Activated CD8-positive, alpha-beta T cell treated with anti-CD3 and anti-CD28 coated beads for 36 hours (primary cell): Measurements from ENCODE around the gene RBMS2. TPM values are rescaled to one million over a fixed set of nuclear protein-coding genes. Genes with fewer than 3 reads are reported as not detected.

Source experiments
- ATAC-seq: fragments of 200-7000 bp; cut with Tn5 transposase; one replicate; pipeline ENCODE4 v1.10.0; 2021; ENCODE audit warnings: mild to moderate bottlenecking, moderate library complexity
- CTCF ChIA-PET: fragments of 350-600 bp; sonication (Branson Sonifier 250); formaldehyde crosslinking; loops from one replicate; lab custom pipeline; 2021; ENCODE audit warnings: antibody characterized with exemption; lab: Charles Lee
- POLR2A ChIA-PET: fragments of 350-600 bp; sonication (Branson Sonifier 250); formaldehyde crosslinking; loops from one replicate; lab custom pipeline; 2021; ENCODE audit warnings: antibody characterized with exemption; lab: Charles Lee
- DNase-seq: peaks from one replicate; pipeline ENCODE4 v3.0.0-alpha.2; 2020
- H3K27ac Mint-ChIP-seq: one replicate; pipeline ENCODE4 v1.8.0; 2021; ENCODE audit warnings: mild to moderate bottlenecking, mixed read lengths
- H3K27me3 Mint-ChIP-seq: one replicate; pipeline ENCODE4 v1.8.0; 2021; ENCODE audit warnings: mixed read lengths
- H3K36me3 Mint-ChIP-seq: one replicate; pipeline ENCODE4 v1.8.0; 2021; ENCODE audit warnings: low read depth, mixed read lengths
- H3K4me1 Mint-ChIP-seq: one replicate; pipeline ENCODE4 v1.8.0; 2021; ENCODE audit warnings: low read depth, mixed read lengths
- H3K4me3 Mint-ChIP-seq: one replicate; pipeline ENCODE4 v1.8.0; 2021; ENCODE audit warnings: mild to moderate bottlenecking, moderate library complexity, mixed read lengths
- H3K9me3 Mint-ChIP-seq: one replicate; pipeline ENCODE4 v1.8.0; 2021; ENCODE audit warnings: mixed read lengths
- intact Hi-C: fragments of 100-400 bp; cut with micrococcal nuclease; formaldehyde crosslinking; loops from one replicate; pipeline ENCODE4 v1.10.0; 2022
- total RNA-seq, 2 experiments: library from RNA; stranded (reverse); gene quantifications; one replicate each; pipeline ENCODE4 v1.2.3, GENCODE V29; 2021
- TF ChIP-seq, protein P1 (sequence below): fragments of 200-600 bp; IDR thresholded peaks from one replicate; pipeline ENCODE4 v1.8.0; 2022; ENCODE audit warnings: antibody characterized with exemption, mild to moderate bottlenecking

Gene RBMS2
- total RNA-seq, 2 experiments from 2014 or later = 2.8 to 3.1 TPM

DNA sequence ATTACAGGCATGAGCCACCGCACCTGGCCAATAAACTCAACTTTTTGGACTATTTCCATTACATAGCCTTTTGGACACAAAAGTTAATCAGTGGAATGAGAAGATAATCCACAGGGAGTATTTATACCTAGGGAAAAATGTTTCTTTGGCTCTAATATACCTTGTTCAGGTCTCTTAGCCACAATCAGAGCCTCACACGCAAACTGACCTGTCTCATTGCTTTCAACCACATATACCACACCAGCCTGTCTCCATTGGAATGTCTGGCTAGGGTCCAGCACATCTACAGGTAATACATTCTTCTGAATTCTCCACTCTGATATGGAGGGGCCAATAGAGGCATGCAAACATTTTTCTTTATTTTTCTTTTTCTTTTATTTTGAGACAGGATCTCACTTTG, 3.8 kb upstream of the RBMS2 start:
- ATAC-seq (no peak), DNase-seq (no peak)
- H3K4me1 Mint-ChIP-seq = peaks cover 32% of the 10 kb centered on the region
- peaks cover 1% of the 10 kb centered on the region for H3K27me3 Mint-ChIP-seq
- ChIA-PET POLR2A (no interaction called here), CTCF (interaction anchor here (0.7 to 6.6 kb wide), 4 partner anchors 56 to 78 kb away, joined by 3 to 95 read pairs (median 38); no protein-coding TSS in a partner anchor)
- TF ChIP-seq, protein P1, sequence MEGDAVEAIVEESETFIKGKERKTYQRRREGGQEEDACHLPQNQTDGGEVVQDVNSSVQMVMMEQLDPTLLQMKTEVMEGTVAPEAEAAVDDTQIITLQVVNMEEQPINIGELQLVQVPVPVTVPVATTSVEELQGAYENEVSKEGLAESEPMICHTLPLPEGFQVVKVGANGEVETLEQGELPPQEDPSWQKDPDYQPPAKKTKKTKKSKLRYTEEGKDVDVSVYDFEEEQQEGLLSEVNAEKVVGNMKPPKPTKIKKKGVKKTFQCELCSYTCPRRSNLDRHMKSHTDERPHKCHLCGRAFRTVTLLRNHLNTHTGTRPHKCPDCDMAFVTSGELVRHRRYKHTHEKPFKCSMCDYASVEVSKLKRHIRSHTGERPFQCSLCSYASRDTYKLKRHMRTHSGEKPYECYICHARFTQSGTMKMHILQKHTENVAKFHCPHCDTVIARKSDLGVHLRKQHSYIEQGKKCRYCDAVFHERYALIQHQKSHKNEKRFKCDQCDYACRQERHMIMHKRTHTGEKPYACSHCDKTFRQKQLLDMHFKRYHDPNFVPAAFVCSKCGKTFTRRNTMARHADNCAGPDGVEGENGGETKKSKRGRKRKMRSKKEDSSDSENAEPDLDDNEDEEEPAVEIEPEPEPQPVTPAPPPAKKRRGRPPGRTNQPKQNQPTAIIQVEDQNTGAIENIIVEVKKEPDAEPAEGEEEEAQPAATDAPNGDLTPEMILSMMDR = no peak
- H3K36me3 Mint-ChIP-seq = no peaks in the 10 kb centered on the region
- H3K4me3 Mint-ChIP-seq = no peak overlapping the region
- no peaks in the 10 kb centered on the region for H3K9me3 Mint-ChIP-seq
- H3K27ac Mint-ChIP-seq = no peak overlapping the region
- intact Hi-C loops = no loop called here

DNA sequence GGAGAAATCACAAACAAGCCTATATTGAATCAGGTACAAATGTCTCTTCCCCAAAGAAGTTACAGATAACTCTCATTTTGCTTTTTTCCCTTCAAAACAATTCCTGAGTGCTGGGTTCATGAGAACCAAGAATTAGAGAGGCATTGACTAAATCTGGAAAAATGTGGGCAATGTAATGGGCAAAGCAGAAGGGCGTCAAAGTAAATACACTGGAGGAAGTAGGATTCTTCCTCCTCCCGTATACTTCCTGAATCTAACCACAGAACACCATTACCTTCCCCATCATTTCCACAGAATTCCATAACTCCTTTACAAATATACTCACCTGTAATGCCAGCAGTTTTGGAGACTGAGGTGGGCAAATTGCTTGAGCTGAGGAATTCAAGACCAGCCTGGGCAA, 3.0 kb upstream of the RBMS2 start:
- TF ChIP-seq, protein P1 = no peak
- Mint-ChIP-seq H3K4me1 (peaks cover 33% of the 10 kb centered on the region), H3K27me3 (peaks cover under 1% of the 10 kb centered on the region), H3K27ac (no peak overlapping the region), H3K36me3 (no peaks in the 10 kb centered on the region), H3K9me3 (no peaks in the 10 kb centered on the region), H3K4me3 (no peak overlapping the region)
- intact Hi-C loops = no loop called here
- ATAC-seq (no peak), DNase-seq (no peak)
- ChIA-PET POLR2A (no interaction called here), CTCF (interaction anchor here (0.6 kb wide), 1 partner anchor 118 kb away, joined by 3 read pairs; no protein-coding TSS in a partner anchor)

DNA sequence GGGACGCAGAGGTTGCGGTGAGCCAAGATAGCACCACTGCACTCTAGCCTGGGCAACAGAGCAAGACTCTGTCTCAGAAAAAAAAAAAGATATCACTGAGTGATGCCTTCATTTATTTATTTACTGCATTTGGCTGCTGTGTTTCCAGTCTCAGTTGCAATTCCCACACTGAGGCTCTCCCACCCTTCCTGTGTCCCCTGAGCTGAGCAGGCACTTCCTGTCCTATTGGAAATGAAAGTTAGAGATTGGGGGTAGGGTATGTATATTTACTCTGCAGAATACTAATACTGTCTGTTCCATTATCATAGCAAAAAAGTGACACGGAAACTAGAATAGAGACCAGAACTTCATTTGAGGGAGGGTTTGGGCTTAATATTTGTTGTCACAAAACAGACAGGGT, 1.6 kb upstream of the RBMS2 start:
- CTCF ChIA-PET = interaction anchor here (2.2 kb wide), 1 partner anchor 73 kb away, joined by 11 read pairs; no protein-coding TSS in a partner anchor
- Mint-ChIP-seq H3K36me3 (no peaks in the 10 kb centered on the region), H3K4me3 (no peak overlapping the region), H3K9me3 (no peaks in the 10 kb centered on the region), H3K27me3 (no peaks in the 10 kb centered on the region), H3K4me1 (peaks cover 30% of the 10 kb centered on the region), H3K27ac (no peak overlapping the region)
- intact Hi-C loops = no loop called here
- DNase-seq (no peak), ATAC-seq (no peak)
- TF ChIP-seq, protein P1 = no peak
- POLR2A ChIA-PET = interaction anchor here (0.6 to 2.3 kb wide), 3 partner anchors 10 to 172 kb away, joined by 3 to 5 read pairs (median 3); no protein-coding TSS in a partner anchor

DNA sequence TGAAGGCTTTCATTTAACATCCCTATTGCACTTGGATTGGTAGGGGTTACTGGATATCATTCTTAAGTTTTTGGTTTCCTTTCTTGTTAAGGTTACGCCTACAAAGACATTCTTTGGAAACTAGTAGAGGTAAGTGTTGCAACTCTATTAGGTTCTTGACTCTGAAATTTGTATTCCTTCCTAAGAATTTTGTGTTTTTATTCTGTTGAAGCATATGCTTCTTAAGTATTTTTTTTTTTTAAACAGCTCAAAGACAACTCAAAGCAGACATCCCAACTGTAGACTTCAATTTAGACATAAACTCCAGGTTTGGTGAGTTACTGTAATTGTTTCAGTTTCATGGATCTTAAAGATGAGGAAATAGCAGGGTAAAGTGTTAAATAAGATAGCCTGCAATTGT, 1.1 kb upstream of the RBMS2 start:
- ChIA-PET POLR2A (interaction anchor here (0.6 to 2.3 kb wide), 3 partner anchors 10 to 171 kb away, joined by 3 to 5 read pairs (median 3); no protein-coding TSS in a partner anchor), CTCF (interaction anchor here (0.6 to 2.2 kb wide), 6 partner anchors 38 to 73 kb away, joined by 3 to 11 read pairs (median 4); no protein-coding TSS in a partner anchor)
- H3K9me3 Mint-ChIP-seq = no peaks in the 10 kb centered on the region
- H3K4me1 Mint-ChIP-seq = peaks cover 30% of the 10 kb centered on the region
- H3K27me3 Mint-ChIP-seq = no peaks in the 10 kb centered on the region
- TF ChIP-seq, protein P1 = no peak
- H3K36me3 Mint-ChIP-seq = no peaks in the 10 kb centered on the region
- no peak for DNase-seq
- peak overlapping the region; percentile 53 for H3K4me3 Mint-ChIP-seq
- no peak for ATAC-seq
- H3K27ac Mint-ChIP-seq = no peak overlapping the region
- intact Hi-C loops = no loop called here

DNA sequence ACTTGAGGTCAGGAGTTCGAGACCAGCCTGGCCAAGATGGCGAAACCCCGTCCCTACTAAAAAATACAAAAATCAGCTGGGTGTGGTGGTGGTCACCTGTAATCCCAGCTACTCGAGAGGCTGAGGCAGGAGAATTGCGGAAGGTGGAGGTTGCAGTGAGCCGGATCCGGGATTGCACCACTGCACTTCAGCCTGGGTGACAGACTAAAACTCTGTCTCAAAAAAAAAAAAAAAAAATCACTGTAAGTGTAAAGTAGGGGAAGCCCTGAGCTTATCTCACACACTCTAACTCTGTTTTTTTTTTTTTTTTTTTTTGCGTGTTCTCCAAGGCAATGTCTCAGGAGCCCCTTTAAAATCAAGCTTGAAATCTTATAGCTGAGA, 421 bp upstream of the RBMS2 start:
- Mint-ChIP-seq H3K9me3 (no peaks in the 10 kb centered on the region), H3K27me3 (no peaks in the 10 kb centered on the region), H3K27ac (peak overlapping the region; percentile 77), H3K4me1 (peaks cover 30% of the 10 kb centered on the region), H3K4me3 (peak overlapping the region; percentile 66), H3K36me3 (no peaks in the 10 kb centered on the region)
- intact Hi-C loops = no loop called here
- ATAC-seq = peak; percentile 41
- TF ChIP-seq, protein P1 = no peak
- ChIA-PET CTCF (interaction anchor here (0.6 to 2.2 kb wide), 17 partner anchors 9 to 116 kb away, joined by 3 to 11 read pairs (median 4); partner anchors contain the start of genes BAZ2A and GLS2), POLR2A (interaction anchor here (1.1 to 2.3 kb wide), 4 partner anchors 9 to 125 kb away, joined by 3 to 6 read pairs (median 4); partner anchors contain the start of gene ATP5F1B)
- DNase-seq = no peak
